ENCODE data around the gene TMEM123.

Gene TMEM123

DNA sequence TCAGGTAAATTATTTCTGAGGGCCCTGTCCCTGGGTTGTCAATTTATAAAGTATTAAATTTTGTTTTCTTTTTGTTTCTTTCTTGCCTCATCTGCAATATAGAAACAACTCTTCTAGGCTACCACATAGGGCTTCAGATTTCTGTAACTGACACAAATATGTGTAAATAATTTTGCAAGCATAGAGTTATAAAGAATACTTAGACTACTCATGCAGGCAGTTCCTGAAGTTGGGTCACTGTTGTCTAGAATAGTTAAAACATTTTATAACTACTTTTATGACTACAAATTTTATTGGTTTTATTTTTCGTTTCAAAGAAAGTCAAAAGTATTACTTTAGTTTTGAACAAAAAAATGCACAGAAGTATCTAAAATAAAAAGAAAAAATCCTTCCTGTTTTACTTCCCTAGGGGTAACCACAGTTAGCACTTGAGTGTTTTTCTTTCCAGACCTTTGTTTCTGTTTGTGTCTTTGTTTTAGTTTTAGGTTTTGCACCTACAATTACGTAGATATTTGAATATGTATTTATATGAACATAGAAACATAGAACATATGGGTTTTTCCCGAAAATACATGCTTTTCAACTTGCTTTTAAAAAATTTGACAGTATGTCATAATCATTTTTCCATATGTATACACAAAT lies 12.4 kb upstream of the TMEM123 start:
- H3K9me3 Mint-ChIP-seq, result no peaks in the 10 kb centered on the region
- no peaks in the 10 kb centered on the region for H3K36me3 Mint-ChIP-seq (ENCODE audit: low read depth)
- H3K27me3 Mint-ChIP-seq, result no peaks in the 10 kb centered on the region
- H3K4me3 Mint-ChIP-seq, result no peak overlapping the region
- peaks cover 67% of the 10 kb centered on the region for H3K4me1 Mint-ChIP-seq (ENCODE audit: low read depth)
- H3K27ac Mint-ChIP-seq, result no peak overlapping the region

DNA sequence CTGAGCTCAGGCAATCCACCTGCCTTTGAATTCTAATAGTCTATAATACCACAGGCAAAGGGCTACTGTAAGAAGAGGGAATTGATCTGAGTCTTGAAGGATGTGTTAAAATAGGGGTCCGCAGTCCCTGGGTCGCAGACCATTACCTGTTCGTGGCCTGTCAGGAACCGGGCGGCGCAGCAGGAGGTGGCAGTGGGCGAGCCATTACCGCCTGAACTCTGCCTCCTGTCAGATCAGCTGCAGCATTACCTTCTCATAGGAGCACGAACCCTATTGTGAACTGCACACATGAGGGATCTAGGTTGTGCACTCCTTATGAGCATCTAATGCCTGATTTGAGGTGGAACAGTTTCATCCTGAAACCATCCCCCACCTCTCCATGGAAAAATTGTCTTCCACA lies 11.5 kb upstream of the TMEM123 start:
- H3K4me3 Mint-ChIP-seq, result no peak overlapping the region
- H3K27ac Mint-ChIP-seq, result no peak overlapping the region
- H3K9me3 Mint-ChIP-seq, result no peaks in the 10 kb centered on the region
- H3K36me3 Mint-ChIP-seq (ENCODE audit: low read depth), result no peaks in the 10 kb centered on the region
- peaks cover 67% of the 10 kb centered on the region for H3K4me1 Mint-ChIP-seq (ENCODE audit: low read depth)
- no peaks in the 10 kb centered on the region for H3K27me3 Mint-ChIP-seq

DNA sequence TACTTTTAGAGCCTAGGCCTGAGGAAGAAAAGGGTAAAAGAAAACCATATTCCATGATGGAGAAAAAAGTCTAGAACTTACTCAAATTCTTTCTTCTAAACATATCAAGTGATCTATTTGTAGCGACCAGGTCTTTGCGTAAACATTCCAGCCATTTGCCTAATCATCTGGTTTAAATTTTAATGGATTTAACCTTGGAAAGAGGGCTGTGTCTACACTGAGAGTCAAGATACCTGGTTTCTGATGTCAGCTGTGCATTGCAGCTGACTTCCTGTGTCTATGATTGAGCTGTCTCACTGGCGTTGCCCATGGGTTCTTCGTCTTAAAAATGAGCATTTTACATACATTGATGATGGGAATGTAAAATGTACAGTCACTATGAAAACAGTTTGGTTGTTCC lies 10.0 kb upstream of the TMEM123 start:
- Mint-ChIP-seq H3K4me1 (ENCODE audit: low read depth) (peaks cover 67% of the 10 kb centered on the region), H3K36me3 (ENCODE audit: low read depth) (no peaks in the 10 kb centered on the region), H3K27ac (no peak overlapping the region), H3K9me3 (no peaks in the 10 kb centered on the region), H3K27me3 (no peaks in the 10 kb centered on the region), H3K4me3 (no peak overlapping the region)

DNA sequence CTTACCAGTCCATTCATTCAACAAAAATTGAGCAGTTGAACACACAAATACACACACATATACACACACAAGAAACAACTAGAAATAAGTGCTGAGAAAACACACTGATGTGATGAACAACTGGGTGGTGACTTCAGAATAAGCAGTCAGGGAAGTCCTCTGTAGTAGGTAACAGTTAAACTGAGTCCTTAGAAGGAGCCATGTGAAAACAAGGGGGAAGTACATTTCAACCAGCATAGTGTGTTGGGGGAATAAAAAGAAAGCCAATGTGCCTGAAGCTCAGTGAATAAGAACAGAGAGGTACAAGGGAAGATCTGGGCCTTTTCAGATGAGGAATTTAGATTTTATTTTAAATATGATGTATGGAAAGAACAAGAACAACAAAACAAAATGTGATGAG lies 6.8 kb upstream of the TMEM123 start:
- Mint-ChIP-seq H3K27ac (peak overlapping the region; percentile 75), H3K36me3 (ENCODE audit: low read depth) (no peaks in the 10 kb centered on the region), H3K27me3 (no peaks in the 10 kb centered on the region), H3K9me3 (no peaks in the 10 kb centered on the region), H3K4me1 (ENCODE audit: low read depth) (peaks cover 72% of the 10 kb centered on the region), H3K4me3 (no peak overlapping the region)

DNA sequence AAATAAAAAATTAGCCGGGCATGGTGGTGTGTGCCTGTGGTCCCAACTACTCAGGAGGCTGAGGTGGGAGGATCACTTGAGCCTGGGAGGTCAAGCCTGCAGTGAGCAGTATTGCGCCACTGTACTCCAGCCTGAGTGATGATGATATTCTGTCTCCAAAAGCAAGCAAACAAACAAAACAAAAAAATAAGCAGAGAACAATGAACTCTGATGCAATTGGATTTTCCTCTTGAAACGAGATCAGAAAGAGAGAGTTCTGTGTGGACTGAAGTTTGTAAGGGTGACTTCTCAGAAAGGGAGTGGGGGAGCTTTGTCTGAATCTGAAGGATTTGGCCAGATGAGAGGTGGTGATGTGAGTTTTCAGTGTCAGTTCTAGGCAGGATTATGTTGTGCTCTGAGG lies 6.0 kb upstream of the TMEM123 start:
- H3K27me3 Mint-ChIP-seq, result no peaks in the 10 kb centered on the region
- peaks cover 73% of the 10 kb centered on the region for H3K4me1 Mint-ChIP-seq (ENCODE audit: low read depth)
- no peaks in the 10 kb centered on the region for H3K36me3 Mint-ChIP-seq (ENCODE audit: low read depth)
- no peaks in the 10 kb centered on the region for H3K9me3 Mint-ChIP-seq
- peak overlapping the region; percentile 75 for H3K27ac Mint-ChIP-seq
- H3K4me3 Mint-ChIP-seq, result no peak overlapping the region

DNA sequence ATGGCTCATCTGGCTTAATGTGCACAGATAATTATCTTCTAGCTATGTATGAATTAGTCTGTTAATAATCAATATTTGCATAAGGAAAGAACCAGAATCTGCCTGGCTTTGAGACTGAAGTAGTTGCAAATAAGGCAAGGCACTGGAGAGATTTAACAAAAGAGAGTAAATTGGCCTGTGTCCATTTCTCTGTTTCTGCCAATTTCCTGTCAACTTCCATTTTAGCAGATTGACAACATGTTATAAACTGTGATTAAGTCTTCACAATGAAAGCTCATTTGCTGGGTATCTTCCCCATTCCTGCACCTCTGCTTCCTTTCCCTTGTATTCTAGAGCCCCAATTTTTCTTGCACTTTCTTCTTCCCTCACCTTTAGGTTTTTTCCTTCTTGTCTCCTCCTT lies 5.3 kb upstream of the TMEM123 start:
- Mint-ChIP-seq H3K4me3 (no peak overlapping the region), H3K9me3 (no peaks in the 10 kb centered on the region), H3K27ac (peak overlapping the region; percentile 61), H3K27me3 (no peaks in the 10 kb centered on the region), H3K36me3 (ENCODE audit: low read depth) (no peaks in the 10 kb centered on the region), H3K4me1 (ENCODE audit: low read depth) (peaks cover 80% of the 10 kb centered on the region)

DNA sequence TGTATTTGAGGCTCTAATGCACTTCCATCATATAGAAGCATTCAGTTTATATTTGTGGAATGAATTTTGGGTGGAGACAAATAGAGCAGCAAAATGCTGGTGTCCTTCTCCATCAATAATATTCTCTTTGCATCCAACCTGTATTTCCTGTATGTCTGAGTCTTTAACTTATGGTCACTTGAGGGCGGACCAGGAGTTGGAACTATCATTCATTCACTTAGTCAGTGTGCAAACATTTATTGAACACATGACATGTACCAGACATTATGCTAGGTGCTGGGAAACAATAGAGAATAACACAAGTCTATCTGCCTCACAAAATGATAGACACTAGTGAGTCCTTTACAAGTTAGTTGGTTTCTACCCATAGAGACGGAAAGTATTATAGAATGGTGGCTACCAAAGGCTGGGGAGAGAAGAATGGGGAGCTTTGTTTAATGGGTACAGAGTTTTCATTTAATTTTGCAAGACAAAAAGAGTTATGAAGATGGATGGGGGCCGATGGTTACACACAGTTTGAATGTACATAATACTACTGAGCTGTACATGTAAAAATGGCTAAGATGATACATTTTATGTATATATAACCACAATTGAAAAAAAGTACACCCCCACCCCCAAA lies 4.6 kb upstream of the TMEM123 start:
- peak overlapping the region; percentile 49 for H3K27ac Mint-ChIP-seq
- H3K9me3 Mint-ChIP-seq, result no peaks in the 10 kb centered on the region
- peak overlapping the region; percentile 2 for H3K4me3 Mint-ChIP-seq
- no peaks in the 10 kb centered on the region for H3K36me3 Mint-ChIP-seq (ENCODE audit: low read depth)
- no peaks in the 10 kb centered on the region for H3K27me3 Mint-ChIP-seq
- H3K4me1 Mint-ChIP-seq (ENCODE audit: low read depth), result peaks cover 82% of the 10 kb centered on the region

DNA sequence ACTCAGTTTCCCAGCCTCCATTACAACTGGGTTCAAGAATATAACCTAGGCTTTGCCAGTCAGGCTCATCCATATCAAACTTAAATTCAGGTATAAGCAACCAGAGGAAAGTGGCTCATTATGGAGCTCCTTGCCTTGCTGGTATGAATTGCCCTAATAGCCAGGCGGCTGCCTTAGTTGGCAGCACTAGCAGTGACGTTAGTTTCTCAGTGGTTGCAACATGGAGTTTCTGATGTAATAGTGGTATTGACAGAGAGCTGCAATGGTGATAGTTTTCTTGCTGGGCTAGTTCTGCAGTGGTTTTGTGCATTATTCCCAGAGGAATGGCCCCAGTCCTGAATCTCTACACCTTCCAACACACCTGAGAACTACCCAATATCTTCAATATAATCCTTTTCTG lies 3.8 kb upstream of the TMEM123 start:
- Mint-ChIP-seq H3K4me1 (ENCODE audit: low read depth) (peaks cover 81% of the 10 kb centered on the region), H3K27me3 (no peaks in the 10 kb centered on the region)

DNA sequence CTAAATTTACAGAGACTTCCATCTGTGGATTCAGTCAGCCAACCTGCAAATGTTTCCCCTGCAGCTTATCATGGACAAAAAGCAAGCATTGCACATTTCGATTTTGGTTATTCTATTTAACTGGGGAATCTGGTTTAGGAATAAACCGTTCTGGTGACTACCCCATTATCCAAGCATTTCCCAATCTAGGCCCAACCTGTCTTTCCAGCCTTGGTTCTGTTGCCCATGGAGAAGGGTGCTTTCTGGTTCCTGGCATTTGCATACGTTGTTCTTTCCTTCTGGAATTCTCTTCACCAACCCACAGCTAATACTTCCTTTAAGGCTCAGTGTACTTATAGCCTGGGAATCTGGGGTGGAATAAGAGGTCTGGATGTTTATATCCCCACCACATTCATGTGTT lies 1.4 kb upstream of the TMEM123 start:
- H3K27me3 Mint-ChIP-seq, result no peaks in the 10 kb centered on the region
- H3K9me3 Mint-ChIP-seq, result no peaks in the 10 kb centered on the region
- H3K4me3 Mint-ChIP-seq, result peak overlapping the region; percentile 93
- peaks cover 22% of the 10 kb centered on the region for H3K36me3 Mint-ChIP-seq (ENCODE audit: low read depth)
- H3K27ac Mint-ChIP-seq, result no peak overlapping the region
- H3K4me1 Mint-ChIP-seq (ENCODE audit: low read depth), result peaks cover 82% of the 10 kb centered on the region

More for the DNA sequence above, 3.8 kb upstream of the TMEM123 start:
- Mint-ChIP-seq H3K9me3 (no peaks in the 10 kb centered on the region), H3K4me3 (no peak overlapping the region), H3K36me3 (ENCODE audit: low read depth) (no peaks in the 10 kb centered on the region), H3K27ac (no peak overlapping the region)

DNA sequence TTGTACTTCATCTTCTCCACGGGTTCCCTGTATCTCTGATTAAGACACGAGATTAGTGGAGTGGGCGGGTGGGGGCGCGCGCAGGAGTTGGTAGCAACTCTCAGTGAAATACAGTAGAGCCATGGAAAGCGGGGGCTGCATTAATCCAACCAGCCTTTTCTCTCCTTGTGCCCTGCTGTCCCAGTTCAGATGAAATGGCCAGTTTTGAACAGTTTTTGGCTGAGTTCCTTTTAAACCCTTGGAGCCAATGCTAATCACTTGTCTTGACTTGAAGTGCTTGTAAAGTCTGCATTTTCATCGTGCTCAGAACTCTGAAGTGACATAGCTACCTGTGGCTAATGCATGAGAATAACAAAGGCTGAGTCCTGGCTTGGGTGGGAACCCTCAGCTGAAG lies 734 bp upstream of the TMEM123 start:
- H3K4me3 Mint-ChIP-seq, result peak overlapping the region; percentile 93
- H3K36me3 Mint-ChIP-seq (ENCODE audit: low read depth), result peaks cover 29% of the 10 kb centered on the region
- H3K9me3 Mint-ChIP-seq, result no peaks in the 10 kb centered on the region
- peak overlapping the region; percentile 97 for H3K27ac Mint-ChIP-seq
- no peaks in the 10 kb centered on the region for H3K27me3 Mint-ChIP-seq
- H3K4me1 Mint-ChIP-seq (ENCODE audit: low read depth), result peaks cover 82% of the 10 kb centered on the region

DNA sequence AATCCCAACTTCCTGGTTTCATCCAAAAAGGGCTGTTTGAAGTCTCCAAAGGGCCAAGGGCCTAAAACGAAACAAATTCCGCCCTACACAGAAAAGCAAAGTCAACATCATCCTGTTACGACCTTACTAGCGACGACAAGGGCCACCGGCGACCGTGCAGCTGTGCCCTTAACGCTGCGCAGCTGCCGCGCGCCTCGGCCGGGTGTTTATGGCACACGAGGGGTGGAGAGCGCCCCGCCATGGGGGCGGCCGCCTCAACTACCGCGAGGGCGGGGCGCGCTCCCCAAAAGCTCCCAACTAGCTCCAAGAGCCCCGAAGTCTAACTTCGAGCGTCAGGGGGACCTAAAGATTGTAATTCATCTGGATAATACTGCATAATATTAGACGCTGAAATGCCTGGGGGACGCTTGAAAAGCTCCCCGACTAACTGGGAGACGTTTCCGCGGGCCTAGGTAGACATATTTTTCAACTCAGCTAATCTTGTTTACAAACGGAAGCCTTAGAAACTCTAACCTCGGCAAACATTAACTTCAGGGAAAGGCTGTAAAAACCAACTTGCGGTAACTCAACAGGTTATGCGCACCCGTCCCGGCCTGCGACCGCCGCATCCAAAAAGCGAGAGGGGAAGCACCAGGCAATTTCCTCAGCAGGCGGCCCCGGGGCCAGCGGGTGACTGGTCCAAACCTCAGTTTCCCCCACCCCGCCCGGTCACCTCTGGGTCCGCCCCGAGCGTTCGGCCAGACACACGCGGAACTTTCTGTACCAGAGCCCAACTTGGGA lies 694 bp downstream of the TMEM123 start:
- no peaks in the 10 kb centered on the region for H3K9me3 Mint-ChIP-seq
- no peaks in the 10 kb centered on the region for H3K27me3 Mint-ChIP-seq
- peak overlapping the region; percentile 92 for H3K27ac Mint-ChIP-seq
- H3K36me3 Mint-ChIP-seq (ENCODE audit: low read depth), result peaks cover 43% of the 10 kb centered on the region
- H3K4me1 Mint-ChIP-seq (ENCODE audit: low read depth), result peaks cover 82% of the 10 kb centered on the region
- H3K4me3 Mint-ChIP-seq, result peak overlapping the region; percentile 93

DNA sequence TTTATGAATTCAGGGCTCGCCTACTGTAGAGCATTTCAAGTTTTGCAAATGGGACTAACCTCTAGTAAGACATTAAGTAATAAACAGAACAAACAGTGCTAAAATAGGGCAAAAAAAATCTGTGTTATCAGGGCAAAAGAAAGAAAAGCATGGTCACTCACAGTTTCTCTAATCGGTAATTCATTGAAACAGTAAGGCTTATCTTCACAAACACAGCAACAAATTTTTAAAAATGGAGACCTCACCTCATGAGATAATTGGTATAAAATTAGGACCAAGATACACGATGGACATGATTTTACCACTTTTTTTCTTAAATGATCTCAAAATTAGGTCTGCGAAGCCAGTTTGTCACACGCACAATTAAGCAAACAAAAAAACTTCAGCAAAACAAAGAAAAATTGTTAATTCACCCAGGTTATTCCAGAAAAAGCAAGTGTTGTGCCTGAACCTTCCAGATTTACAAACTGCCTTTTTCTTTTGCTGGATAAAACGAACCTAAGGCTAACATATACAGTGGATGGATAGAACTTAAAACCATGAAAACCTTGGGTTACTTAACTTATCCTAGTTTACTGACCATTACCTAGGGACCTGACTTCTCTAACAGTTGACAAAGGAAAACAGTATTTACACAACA lies 1.4 kb downstream of the TMEM123 start:
- Mint-ChIP-seq H3K27me3 (no peaks in the 10 kb centered on the region), H3K4me3 (peak overlapping the region; percentile 93), H3K9me3 (no peaks in the 10 kb centered on the region), H3K27ac (peak overlapping the region; percentile 92), H3K36me3 (ENCODE audit: low read depth) (peaks cover 50% of the 10 kb centered on the region), H3K4me1 (ENCODE audit: low read depth) (peaks cover 82% of the 10 kb centered on the region)

DNA sequence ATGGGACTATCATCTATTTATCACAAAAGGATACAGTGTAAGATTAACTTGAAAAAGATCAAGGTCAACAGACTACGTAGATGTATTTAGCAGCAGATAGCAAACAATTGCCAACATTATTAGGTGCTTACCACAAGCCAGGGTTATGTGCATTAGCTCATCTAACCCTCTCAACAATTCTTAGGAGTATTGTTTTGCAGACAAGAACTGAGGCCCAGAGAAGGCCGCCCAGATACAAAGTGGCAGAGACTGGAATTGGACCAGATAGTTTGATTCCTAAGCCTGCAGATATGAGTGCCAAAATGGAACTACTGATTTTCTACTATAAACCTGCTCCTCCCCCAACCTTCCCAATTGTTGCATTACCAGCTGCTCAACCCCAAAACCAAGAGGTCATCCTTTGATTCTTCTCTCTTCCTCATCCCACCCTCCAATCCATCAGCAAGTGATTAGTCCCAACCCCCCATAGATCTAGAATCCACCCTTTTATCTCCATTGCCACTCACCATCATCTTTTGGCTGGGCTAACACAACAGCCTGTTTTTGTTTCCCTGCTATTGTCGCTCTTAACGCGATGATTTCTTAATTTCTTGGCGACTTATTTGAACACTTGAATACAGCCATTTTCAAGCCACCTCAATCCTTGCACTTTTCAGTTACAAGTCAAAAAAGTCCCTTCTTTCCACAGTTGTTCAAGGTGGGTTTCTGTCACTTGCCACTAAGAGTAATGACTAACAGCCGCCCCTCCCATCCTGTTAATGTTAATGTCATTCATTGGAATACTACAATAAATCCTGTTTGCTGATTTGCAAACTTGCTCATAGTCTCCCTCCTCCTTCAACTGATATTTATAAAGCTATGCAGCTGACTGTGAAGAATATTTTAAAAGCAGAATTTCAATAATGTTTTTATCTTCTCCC lies 2.7 kb downstream of the TMEM123 start:
- H3K36me3 Mint-ChIP-seq (ENCODE audit: low read depth), result peaks cover 62% of the 10 kb centered on the region
- peak overlapping the region; percentile 93 for H3K4me3 Mint-ChIP-seq
- no peaks in the 10 kb centered on the region for H3K9me3 Mint-ChIP-seq
- peaks cover 82% of the 10 kb centered on the region for H3K4me1 Mint-ChIP-seq (ENCODE audit: low read depth)
- H3K27ac Mint-ChIP-seq, result peak overlapping the region; percentile 73
- no peaks in the 10 kb centered on the region for H3K27me3 Mint-ChIP-seq

DNA sequence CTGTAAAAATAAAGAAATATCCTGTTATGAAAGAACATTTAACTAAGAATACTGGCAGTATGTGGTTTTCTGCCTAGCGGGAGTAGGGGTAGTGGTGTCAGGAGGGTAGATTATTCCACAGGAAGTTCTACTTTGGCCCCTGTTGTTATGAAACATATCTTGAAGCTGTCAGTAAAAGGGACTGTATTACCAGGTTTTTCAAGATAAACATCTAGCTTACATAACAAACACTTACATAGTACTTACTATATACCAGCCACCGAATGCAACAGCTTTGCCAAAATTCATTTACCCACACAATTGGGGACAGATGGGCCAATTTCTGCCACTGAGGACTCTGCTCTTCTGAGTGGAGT lies 3.7 kb downstream of the TMEM123 start:
- peaks cover 71% of the 10 kb centered on the region for H3K36me3 Mint-ChIP-seq (ENCODE audit: low read depth)
- no peaks in the 10 kb centered on the region for H3K9me3 Mint-ChIP-seq
- H3K27ac Mint-ChIP-seq, result peak overlapping the region; percentile 80
- H3K4me3 Mint-ChIP-seq, result peak overlapping the region; percentile 93
- peaks cover 77% of the 10 kb centered on the region for H3K4me1 Mint-ChIP-seq (ENCODE audit: low read depth)
- H3K27me3 Mint-ChIP-seq, result no peaks in the 10 kb centered on the region

Measured in stimulated activated naive CD8-positive, alpha-beta T cell treated with anti-CD3 and anti-CD28 coated beads, Interleukin-15, Interleukin-2, amounts not matched to agents 100 ng/mL and 50 ng/mL, for 24 hours (primary cell).